ENCODE data around the gene XAGE2. TPM values are rescaled to one million over a fixed set of nuclear protein-coding genes. Genes with fewer than 3 reads are reported as not detected.

The XAGE2 gene
- total and polyA plus RNA-seq, 2 donors (not counting 1 experiment from before 2014, with no cell fraction given) = not detected

- H3K9ac ChIP-seq (ENCODE audit: insufficient read depth, low read length) = no peak overlapping the region
- no peak overlapping the region for H3K4me2 ChIP-seq (ENCODE audit: extremely low read depth, insufficient read depth, low read length)
- H3K36me3 ChIP-seq (ENCODE audit: control insufficient read depth, insufficient read depth, low read length) = no peaks in the 10 kb centered on the region
- no peaks in the 10 kb centered on the region for H4K20me1 ChIP-seq (ENCODE audit: control insufficient read depth, extremely low read depth, insufficient read depth, low read length)
- H3K27me3 ChIP-seq (ENCODE audit: control insufficient read depth, insufficient read depth, low read length) = no peaks in the 10 kb centered on the region
- DNase-seq (ENCODE audit: low read depth in 2 of 2) = peak in 1 of 2 donors; percentile 48
- TF ChIP-seq CTCF (conservative IDR thresholded peaks at IDR 0.05 in 1 of 2, IDR thresholded peaks at IDR 0.05 in 1 of 2; ENCODE audit: low read depth in 1 of 2, low read length in 2 of 2) (no peak), EZH2 (IDR thresholded peaks at IDR 0.05; ENCODE audit: low read length, missing control alignments) (no peak)
- H3K4me3 ChIP-seq (replicated peaks in 1 of 4; ENCODE audit: control extremely low read depth in 1 of 4, insufficient read depth in 1 of 4, low read depth in 3 of 4, low read length in 4 of 4) = no peak overlapping the region
- no peak overlapping the region for H3K27ac ChIP-seq (ENCODE audit: insufficient read depth, low read length)
- H3K9me3 ChIP-seq (ENCODE audit: control insufficient read depth, insufficient read depth, low read depth, low read length) = no peaks in the 10 kb centered on the region
- H3K79me2 ChIP-seq (ENCODE audit: control insufficient read depth, insufficient read depth, low read length) = no peaks in the 10 kb centered on the region
- H3K4me1 ChIP-seq (ENCODE audit: control insufficient read depth, extremely low read depth, insufficient read depth, low read length) = no peaks in the 10 kb centered on the region
- H2AFZ ChIP-seq (ENCODE audit: low read length) = no peak overlapping the region
These were observed 9.1 kb upstream of the XAGE2 start for GRCh38 chrX:52359614-52360232.

- Histone ChIP-seq H3K4me1 (ENCODE audit: control insufficient read depth, extremely low read depth, insufficient read depth, low read length) (no peaks in the 10 kb centered on the region), H3K9me3 (ENCODE audit: control insufficient read depth, insufficient read depth, low read depth, low read length) (no peaks in the 10 kb centered on the region), H3K4me3 (replicated peaks in 1 of 4; ENCODE audit: control extremely low read depth in 1 of 4, insufficient read depth in 1 of 4, low read depth in 3 of 4, low read length in 4 of 4) (no peak overlapping the region), H2AFZ (ENCODE audit: low read length) (no peak overlapping the region), H3K36me3 (ENCODE audit: control insufficient read depth, insufficient read depth, low read length) (no peaks in the 10 kb centered on the region), H3K4me2 (ENCODE audit: extremely low read depth, insufficient read depth, low read length) (no peak overlapping the region), H4K20me1 (ENCODE audit: control insufficient read depth, extremely low read depth, insufficient read depth, low read length) (no peaks in the 10 kb centered on the region), H3K27me3 (ENCODE audit: control insufficient read depth, insufficient read depth, low read length) (no peaks in the 10 kb centered on the region), H3K27ac (ENCODE audit: insufficient read depth, low read length) (no peak overlapping the region), H3K79me2 (ENCODE audit: control insufficient read depth, insufficient read depth, low read length) (no peaks in the 10 kb centered on the region), H3K9ac (ENCODE audit: insufficient read depth, low read length) (no peak overlapping the region)
- no peak for DNase-seq (ENCODE audit: low read depth in 2 of 2)
- TF ChIP-seq EZH2 (IDR thresholded peaks at IDR 0.05; ENCODE audit: low read length, missing control alignments) (no peak), CTCF (conservative IDR thresholded peaks at IDR 0.05 in 1 of 2, IDR thresholded peaks at IDR 0.05 in 1 of 2; ENCODE audit: low read depth in 1 of 2, low read length in 2 of 2) (no peak)
These were observed 6.9 kb upstream of the XAGE2 start for GRCh38 chrX:52361941-52362340.

- Histone ChIP-seq H3K4me3 (replicated peaks in 1 of 4; ENCODE audit: control extremely low read depth in 1 of 4, insufficient read depth in 1 of 4, low read depth in 3 of 4, low read length in 4 of 4) (no peak overlapping the region), H3K9ac (ENCODE audit: insufficient read depth, low read length) (no peak overlapping the region), H3K27me3 (ENCODE audit: control insufficient read depth, insufficient read depth, low read length) (no peaks in the 10 kb centered on the region), H3K36me3 (ENCODE audit: control insufficient read depth, insufficient read depth, low read length) (no peaks in the 10 kb centered on the region), H3K9me3 (ENCODE audit: control insufficient read depth, insufficient read depth, low read depth, low read length) (no peaks in the 10 kb centered on the region), H3K4me2 (ENCODE audit: extremely low read depth, insufficient read depth, low read length) (no peak overlapping the region), H3K79me2 (ENCODE audit: control insufficient read depth, insufficient read depth, low read length) (no peaks in the 10 kb centered on the region), H4K20me1 (ENCODE audit: control insufficient read depth, extremely low read depth, insufficient read depth, low read length) (no peaks in the 10 kb centered on the region), H2AFZ (ENCODE audit: low read length) (no peak overlapping the region), H3K4me1 (ENCODE audit: control insufficient read depth, extremely low read depth, insufficient read depth, low read length) (no peaks in the 10 kb centered on the region), H3K27ac (ENCODE audit: insufficient read depth, low read length) (no peak overlapping the region)
- peak in 1 of 2 donors; percentile 12 for DNase-seq (ENCODE audit: low read depth in 2 of 2)
- TF ChIP-seq CTCF (conservative IDR thresholded peaks at IDR 0.05 in 1 of 2, IDR thresholded peaks at IDR 0.05 in 1 of 2; ENCODE audit: low read depth in 1 of 2, low read length in 2 of 2) (no peak), EZH2 (IDR thresholded peaks at IDR 0.05; ENCODE audit: low read length, missing control alignments) (no peak)
These were observed 5.5 kb upstream of the XAGE2 start for GRCh38 chrX:52363247-52363883.
